Anterior cingulate cortex (tissue), 58 donors: ENCODE data around the gene ATP5PD.
"Not testable (repeated sequence)": the region's sequence is repeated elsewhere in the genome, so short reads cannot be mapped to it uniquely, and the experiment has no call there.

ENCODE experiments used
- DNase-seq, 58 donors: peaks; one replicate each; lab custom pipeline; 2025; lab: John Stamatoyannopoulos, UW

The ATP5PD gene

GRCh38 chr17:75059369-75060345 lies 12.9 kb upstream of the ATP5PD start:
- DNase-seq: peak in 36 of 58 donors; percentile 10 to 80 (median 32)

GRCh38 chr17:75051941-75052340 lies 5.2 kb upstream of the ATP5PD start:
- DNase-seq: no peak

GRCh38 chr17:75049706-75050105 lies 2.9 kb upstream of the ATP5PD start:
- no peak for DNase-seq

GRCh38 chr17:75049057-75049456 lies 2.3 kb upstream of the ATP5PD start:
- no peak for DNase-seq

GRCh38 chr17:75048249-75048878 lies 1.6 kb upstream of the ATP5PD start:
- peak in 23 of 58 donors; percentile 6 to 67 (median 30) for DNase-seq

GRCh38 chr17:75047398-75048098 lies 779 bp upstream of the ATP5PD start:
- DNase-seq: peak in 16 of 58 donors; percentile 7 to 57 (median 30)

- not testable (repeated sequence) for DNase-seq
These were observed 793 bp downstream of the ATP5PD start for GRCh38 chr17:75045946-75046406.

GRCh38 chr17:75044716-75045115 lies 2.1 kb downstream of the ATP5PD start:
- DNase-seq: no peak

- not testable (repeated sequence) for DNase-seq
These were observed 3.0 kb downstream of the ATP5PD start for GRCh38 chr17:75043789-75044188.

- no peak for DNase-seq
These were observed 5.0 kb downstream of the ATP5PD start for GRCh38 chr17:75041656-75042280.

GRCh38 chr17:75039238-75039637 lies 7.5 kb downstream of the ATP5PD start:
- DNase-seq: no peak

- DNase-seq: peak in 36 of 58 donors; percentile 14 to 71 (median 42)
These were observed 10.0 kb downstream of the ATP5PD start for GRCh38 chr17:75036643-75037268.

GRCh38 chr17:75034236-75034908 lies 12.4 kb downstream of the ATP5PD start:
- peak in 55 of 58 donors; percentile 48 to 91 (median 79) for DNase-seq

GRCh38 chr17:75033346-75034235 lies 13.2 kb downstream of the ATP5PD start:
- peak; percentile 48 to 94 (median 84) for DNase-seq

GRCh38 chr17:75032720-75033280 lies 14.0 kb downstream of the ATP5PD start:
- peak in 4 of 58 donors; percentile 49 to 80 (median 56) for DNase-seq

GRCh38 chr17:75031972-75032719 lies 14.6 kb downstream of the ATP5PD start:
- peak in 56 of 58 donors; percentile 27 to 94 (median 79) for DNase-seq

- DNase-seq: no peak
These were observed 16.6 kb downstream of the ATP5PD start for GRCh38 chr17:75030161-75030560.
